Mucosa of descending colon (tissue), 3 donors: ENCODE results near the gene TULP4. TPM values are rescaled to one million over a fixed set of nuclear protein-coding genes. Genes with fewer than 3 reads are reported as not detected.
A peak's percentile ranks its signal among the peaks of the same experiment; 100 is the strongest.

Experiments used
- ATAC-seq: fragments of 200-7000 bp; cut with Tn5 transposase; one replicate; pipeline ENCODE4 v1.9.1; 2020; ENCODE audit warnings: mild to moderate bottlenecking, moderate library complexity
- DNase-seq, 3 donors: peaks; one replicate each; pipeline ENCODE4 v3.0.0-alpha.2; 2020
- H3K36me3 ChIP-seq: fragments of 200-600 bp; one replicate; pipeline ENCODE4 v1.8.0; 2021; ENCODE audit warnings: low read depth, mild to moderate bottlenecking
- H3K4me1 ChIP-seq: fragments of 200-600 bp; one replicate; pipeline ENCODE4 v1.8.0; 2021; ENCODE audit warnings: low read depth, mild to moderate bottlenecking
- H3K4me3 ChIP-seq: fragments of 200-600 bp; one replicate; pipeline ENCODE4 v1.8.0; 2021; ENCODE audit warnings: mild to moderate bottlenecking
- H3K9me3 ChIP-seq: fragments of 200-600 bp; one replicate; pipeline ENCODE4 v1.8.0; 2021; ENCODE audit warnings: mild to moderate bottlenecking
- CTCF ChIP-seq: fragments of 200-600 bp; IDR thresholded peaks from one replicate; pipeline ENCODE4 v1.8.0; 2022; ENCODE audit warnings: antibody characterized with exemption, mild to moderate bottlenecking
- intact Hi-C, 2 donors: fragments of 100-400 bp; cut with DNase I in 1 of 2; cut with micrococcal nuclease in 1 of 2; formaldehyde crosslinking; loops; one replicate each; pipeline versions ENCODE4 v1.11.0 to v1.11.1; 2022; cut with DNase I, micrococcal nuclease
- total RNA-seq, 3 donors: library from RNA; stranded (reverse); fragmentation: NEBNext Ultra II Directional in 2 of 3; extraction: Animal tissue kit (Norgen Biotek cat#: 25700) in 2 of 3; gene quantifications; one replicate each; pipeline versions ENCODE4 v1.2.1 to v1.2.4, GENCODE V29; 2021 to 2023
- donor health status: DM: no; HTN: no; CAD: no; lungs with moderate emphysema.
- donor health status: DM: no; HTN: no; CAD: no.
- donor health status: DM: no; HTN: yes; CAD: no.

TULP4 gene
- total RNA-seq, 3 donors from 2014 or later, result 70.4 to 122 (median 83.6) TPM

DNA sequence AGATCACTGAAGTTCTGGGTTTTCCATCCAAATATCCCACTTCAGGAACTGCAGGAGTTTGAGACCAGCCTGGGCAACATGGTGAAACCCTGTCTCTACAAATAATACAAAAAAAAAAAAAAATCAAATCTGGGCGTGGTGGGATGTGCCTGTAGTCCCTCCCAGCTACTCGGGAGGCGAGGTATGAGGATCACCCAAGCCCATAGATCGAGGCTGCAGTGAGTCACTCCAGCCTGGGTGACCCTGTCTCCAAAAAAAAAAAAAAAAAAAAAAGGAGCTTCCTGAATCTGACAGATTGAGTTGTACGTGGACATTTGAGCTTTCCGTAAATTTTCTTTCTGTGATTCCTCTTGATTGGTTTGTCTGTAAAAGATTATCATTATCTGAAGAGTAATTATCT is 55.6 kb downstream of the TULP4 start:
- Histone ChIP-seq H3K4me3 (no peak overlapping the region), H3K9me3 (no peaks in the 10 kb centered on the region), H3K36me3 (no peaks in the 10 kb centered on the region), H3K4me1 (no peaks in the 10 kb centered on the region)
- DNase-seq, result no peak
- intact Hi-C loops, result no loop called here
- no peak for TF ChIP-seq CTCF
- no peak for ATAC-seq

GRCh38 chr6:158369241-158369640 is 57.0 kb downstream of the TULP4 start:
- no peak for TF ChIP-seq CTCF
- intact Hi-C loops, result no loop called here
- ATAC-seq, result no peak
- Histone ChIP-seq H3K4me1 (no peaks in the 10 kb centered on the region), H3K9me3 (no peaks in the 10 kb centered on the region), H3K4me3 (no peak overlapping the region), H3K36me3 (no peaks in the 10 kb centered on the region)
- no peak for DNase-seq

DNA sequence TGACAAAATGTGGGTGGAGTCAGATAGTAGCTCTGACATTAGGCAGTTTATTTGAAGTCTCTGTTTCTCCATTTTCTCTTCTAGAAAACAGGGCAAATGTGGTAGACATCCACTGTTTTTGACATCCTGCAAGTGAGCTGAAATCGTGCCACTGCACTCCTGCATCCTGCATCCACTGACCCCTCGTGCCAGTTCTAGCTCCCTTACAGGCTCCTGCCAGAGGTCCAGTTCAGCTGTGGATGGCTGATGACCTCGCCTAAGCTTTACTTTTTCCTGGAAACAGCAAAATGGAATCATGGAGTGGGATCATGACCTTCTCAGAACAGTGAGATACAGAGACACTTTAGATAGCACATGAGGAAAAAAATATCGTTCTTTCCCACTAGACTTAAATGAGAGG is 58.5 kb downstream of the TULP4 start:
- TF ChIP-seq CTCF, result no peak
- H3K4me3 ChIP-seq, result no peak overlapping the region
- no peaks in the 10 kb centered on the region for H3K4me1 ChIP-seq
- ATAC-seq (no peak), DNase-seq (no peak)
- no peaks in the 10 kb centered on the region for H3K9me3 ChIP-seq
- intact Hi-C loops, result no loop called here
- no peaks in the 10 kb centered on the region for H3K36me3 ChIP-seq

GRCh38 chr6:158371261-158371660 is 59.0 kb downstream of the TULP4 start:
- no peak for ATAC-seq
- no peaks in the 10 kb centered on the region for H3K4me1 ChIP-seq
- intact Hi-C loops, result no loop called here
- no peak overlapping the region for H3K4me3 ChIP-seq
- no peak for DNase-seq
- no peak for TF ChIP-seq CTCF
- no peaks in the 10 kb centered on the region for H3K9me3 ChIP-seq
- H3K36me3 ChIP-seq, result no peaks in the 10 kb centered on the region

GRCh38 chr6:158372574-158372973 is 60.3 kb downstream of the TULP4 start:
- Histone ChIP-seq H3K4me3 (no peak overlapping the region), H3K9me3 (no peaks in the 10 kb centered on the region), H3K4me1 (no peaks in the 10 kb centered on the region), H3K36me3 (no peaks in the 10 kb centered on the region)
- TF ChIP-seq CTCF, result no peak
- ATAC-seq (peak; percentile 49), DNase-seq (no peak)
- intact Hi-C loops, result no loop called here

- intact Hi-C loops, result no loop called here
Observed at GRCh38 chr6:158373214-158373613, 60.9 kb downstream of the TULP4 start.

More at GRCh38 chr6:158373214-158373613, 60.9 kb downstream of the TULP4 start:
- ATAC-seq (no peak), DNase-seq (no peak)
- Histone ChIP-seq H3K9me3 (no peaks in the 10 kb centered on the region), H3K4me3 (no peak overlapping the region), H3K4me1 (no peaks in the 10 kb centered on the region), H3K36me3 (no peaks in the 10 kb centered on the region)
- no peak for TF ChIP-seq CTCF
